SH-SY5Y (cell line): ENCODE data around the gene NEK6.

Source experiments
- GATA2 ChIP-seq: IDR thresholded peaks from 2 replicates; pipeline ENCODE4 v1.6.1; 2011; ENCODE audit warnings: mild to moderate bottlenecking, low read depth, low read length
- GATA3 ChIP-seq: IDR thresholded peaks from 2 replicates; pipeline ENCODE4 v1.6.1; 2011; ENCODE audit warnings: low read depth, mild to moderate bottlenecking, low read length, moderate library complexity

- TF ChIP-seq GATA3 (no peak), GATA2 (no peak)
These were observed 44.4 kb upstream of the NEK6 start for GRCh38 chr9:124213396-124213795.
